Upper lobe of right lung (tissue), 1 donor: ENCODE data around the gene MICU2. TPM values are rescaled to one million over a fixed set of nuclear protein-coding genes. Genes with fewer than 3 reads are reported as not detected.
A peak's percentile ranks its signal among the peaks of the same experiment; 100 is the strongest.

Source experiments
- ATAC-seq: fragments of 200-7000 bp; cut with Tn5 transposase; one replicate; pipeline ENCODE4 v1.9.1; 2020; ENCODE audit warnings: mild to moderate bottlenecking, moderate library complexity
- DNase-seq: peaks from one replicate; pipeline ENCODE4 v3.0.0-alpha.2; 2020
- H3K27ac ChIP-seq: fragments of 200-600 bp; one replicate; pipeline ENCODE4 v1.8.0; 2022
- H3K27me3 ChIP-seq: fragments of 200-600 bp; one replicate; pipeline ENCODE4 v1.8.0; 2022; ENCODE audit warnings: mild to moderate bottlenecking
- H3K36me3 ChIP-seq: fragments of 200-600 bp; one replicate; pipeline ENCODE4 v1.8.0; 2022
- H3K4me1 ChIP-seq: fragments of 200-600 bp; one replicate; pipeline ENCODE4 v1.8.0; 2022
- H3K4me3 ChIP-seq: fragments of 200-600 bp; one replicate; pipeline ENCODE4 v1.8.0; 2022; ENCODE audit warnings: mild to moderate bottlenecking
- H3K9me3 ChIP-seq: fragments of 200-600 bp; one replicate; pipeline ENCODE4 v1.8.0; 2022
- intact Hi-C: fragments of 100-400 bp; cut with DNase I; formaldehyde crosslinking; loops from one replicate; pipeline ENCODE4 v1.11.0; 2022
- total RNA-seq: library from RNA; stranded (reverse); fragmentation: NEBNext Ultra II Directional; extraction: Animal tissue kit (Norgen Biotek cat#: 25700); gene quantifications from one replicate; pipeline ENCODE4 v1.2.1, GENCODE V29; 2021
- TF ChIP-seq, protein P1 (sequence below): fragments of 200-600 bp; IDR thresholded peaks from one replicate; pipeline ENCODE4 v1.8.0; 2022; ENCODE audit warnings: antibody characterized with exemption
- donor health status: DM: no; HTN: yes; CAD: no; lungs with severe emphysema.

Gene MICU2
- total RNA-seq, 1 donor from 2014 or later: 30.7 TPM

DNA sequence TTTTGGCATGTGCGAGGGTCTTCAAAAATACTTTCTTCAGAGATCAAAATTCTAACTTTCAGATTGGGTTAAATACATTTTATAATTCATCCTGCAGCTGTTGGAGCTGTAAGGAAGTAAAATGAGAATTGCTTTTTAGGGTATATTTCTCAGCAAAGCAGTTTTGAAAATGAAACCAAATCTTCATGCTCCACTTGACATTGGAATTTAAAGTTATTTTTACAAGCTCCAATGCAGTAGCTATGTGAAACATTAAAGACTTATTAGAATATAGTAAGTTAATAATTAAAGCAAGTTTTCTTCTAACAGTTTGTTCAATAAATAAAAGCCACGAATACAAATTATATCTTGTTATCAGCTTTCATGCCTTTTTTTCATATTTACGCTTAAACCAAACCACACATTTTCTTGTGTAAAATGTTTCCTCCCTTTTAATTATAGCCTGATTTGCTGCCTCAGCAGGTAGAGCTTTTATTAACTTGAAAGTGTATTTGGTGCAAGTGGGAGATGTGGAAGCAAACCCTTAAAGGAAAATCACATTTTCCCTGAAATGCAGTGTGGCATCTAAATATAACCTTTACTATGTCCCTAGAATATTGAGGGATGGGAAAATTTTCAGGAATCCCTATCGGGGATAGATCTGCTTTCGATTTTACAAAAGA lies 12.4 kb upstream of the MICU2 start:
- Histone ChIP-seq H3K4me1 (peaks cover 6% of the 10 kb centered on the region), H3K9me3 (no peaks in the 10 kb centered on the region), H3K27me3 (no peaks in the 10 kb centered on the region), H3K36me3 (no peaks in the 10 kb centered on the region), H3K27ac (no peak overlapping the region), H3K4me3 (no peak overlapping the region)
- DNase-seq (no peak), ATAC-seq (no peak)
- intact Hi-C loops: no loop called here
- TF ChIP-seq, protein P1, sequence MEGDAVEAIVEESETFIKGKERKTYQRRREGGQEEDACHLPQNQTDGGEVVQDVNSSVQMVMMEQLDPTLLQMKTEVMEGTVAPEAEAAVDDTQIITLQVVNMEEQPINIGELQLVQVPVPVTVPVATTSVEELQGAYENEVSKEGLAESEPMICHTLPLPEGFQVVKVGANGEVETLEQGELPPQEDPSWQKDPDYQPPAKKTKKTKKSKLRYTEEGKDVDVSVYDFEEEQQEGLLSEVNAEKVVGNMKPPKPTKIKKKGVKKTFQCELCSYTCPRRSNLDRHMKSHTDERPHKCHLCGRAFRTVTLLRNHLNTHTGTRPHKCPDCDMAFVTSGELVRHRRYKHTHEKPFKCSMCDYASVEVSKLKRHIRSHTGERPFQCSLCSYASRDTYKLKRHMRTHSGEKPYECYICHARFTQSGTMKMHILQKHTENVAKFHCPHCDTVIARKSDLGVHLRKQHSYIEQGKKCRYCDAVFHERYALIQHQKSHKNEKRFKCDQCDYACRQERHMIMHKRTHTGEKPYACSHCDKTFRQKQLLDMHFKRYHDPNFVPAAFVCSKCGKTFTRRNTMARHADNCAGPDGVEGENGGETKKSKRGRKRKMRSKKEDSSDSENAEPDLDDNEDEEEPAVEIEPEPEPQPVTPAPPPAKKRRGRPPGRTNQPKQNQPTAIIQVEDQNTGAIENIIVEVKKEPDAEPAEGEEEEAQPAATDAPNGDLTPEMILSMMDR: no peak

DNA sequence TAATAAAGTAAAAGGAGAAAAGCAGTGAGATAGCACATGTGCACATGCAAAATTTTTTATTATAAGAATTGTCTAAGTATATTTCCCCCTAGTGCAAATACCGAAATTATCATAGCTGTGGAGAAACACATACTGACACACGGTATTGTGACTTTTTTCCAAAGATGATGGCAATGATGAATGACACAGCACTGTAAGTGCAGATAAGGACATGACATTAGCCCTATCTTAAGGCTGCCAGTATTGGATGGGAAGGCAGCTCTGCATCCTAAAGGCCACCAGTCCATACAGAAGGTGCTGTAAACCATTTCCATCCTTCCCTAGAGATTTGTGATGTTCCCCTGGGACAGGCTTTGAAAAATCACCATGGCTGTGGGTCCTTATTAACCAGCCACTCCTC lies 11.5 kb upstream of the MICU2 start:
- Histone ChIP-seq H3K27me3 (no peaks in the 10 kb centered on the region), H3K9me3 (no peaks in the 10 kb centered on the region), H3K36me3 (no peaks in the 10 kb centered on the region), H3K4me3 (no peak overlapping the region), H3K27ac (no peak overlapping the region), H3K4me1 (peaks cover 6% of the 10 kb centered on the region)
- intact Hi-C loops: no loop called here
- DNase-seq (no peak), ATAC-seq (no peak)
- TF ChIP-seq, protein P1: no peak

DNA sequence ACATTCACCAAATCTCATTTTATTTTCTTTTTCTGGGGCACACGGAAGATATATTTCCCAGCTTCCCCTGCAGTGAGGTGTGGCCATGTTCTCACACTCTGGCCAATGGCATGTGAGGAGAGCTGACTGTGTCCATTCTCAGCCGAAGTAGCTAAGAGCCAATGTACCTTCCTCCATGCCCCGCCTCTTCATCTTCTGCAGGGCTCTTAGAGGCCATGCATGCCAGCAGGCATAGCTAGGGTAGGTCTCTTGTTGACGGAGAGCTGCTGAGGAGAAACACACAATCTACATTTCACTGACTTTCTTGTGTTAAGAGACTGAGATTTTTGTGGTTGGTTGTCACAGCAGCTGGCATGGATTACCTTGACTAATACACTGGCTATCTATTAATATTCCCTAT lies 9.8 kb upstream of the MICU2 start:
- ATAC-seq (peak; percentile 57), DNase-seq (no peak)
- Histone ChIP-seq H3K4me3 (no peak overlapping the region), H3K9me3 (no peaks in the 10 kb centered on the region), H3K27me3 (peaks cover 8% of the 10 kb centered on the region), H3K27ac (no peak overlapping the region), H3K4me1 (peaks cover 6% of the 10 kb centered on the region), H3K36me3 (no peaks in the 10 kb centered on the region)
- intact Hi-C loops: no loop called here
- TF ChIP-seq, protein P1: no peak

DNA sequence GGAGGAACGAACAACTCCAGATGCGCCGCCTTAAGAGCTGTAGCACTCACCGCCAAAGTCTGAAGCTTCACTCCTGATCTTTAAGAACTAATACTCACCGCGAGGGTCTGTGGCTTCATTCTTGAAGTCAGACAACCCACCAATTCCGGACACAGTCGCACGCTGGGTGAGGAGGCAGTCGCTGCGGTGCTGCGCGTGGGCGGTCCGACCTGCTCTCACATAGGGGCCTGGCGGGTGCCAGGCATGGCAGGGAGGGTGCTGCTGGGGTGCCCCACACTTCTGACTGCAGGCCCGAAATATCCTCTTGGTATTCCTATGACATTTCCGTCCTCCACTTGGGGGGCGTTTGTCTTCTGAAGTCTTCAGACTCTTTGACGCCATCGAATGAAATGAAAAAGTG lies 7.4 kb upstream of the MICU2 start:
- no peak overlapping the region for H3K4me3 ChIP-seq
- no peaks in the 10 kb centered on the region for H3K4me1 ChIP-seq
- H3K27ac ChIP-seq: no peak overlapping the region
- intact Hi-C loops: no loop called here
- peaks cover 10% of the 10 kb centered on the region for H3K27me3 ChIP-seq
- DNase-seq (no peak), ATAC-seq (peak; percentile 36)
- no peaks in the 10 kb centered on the region for H3K36me3 ChIP-seq
- TF ChIP-seq, protein P1: no peak
- no peaks in the 10 kb centered on the region for H3K9me3 ChIP-seq

DNA sequence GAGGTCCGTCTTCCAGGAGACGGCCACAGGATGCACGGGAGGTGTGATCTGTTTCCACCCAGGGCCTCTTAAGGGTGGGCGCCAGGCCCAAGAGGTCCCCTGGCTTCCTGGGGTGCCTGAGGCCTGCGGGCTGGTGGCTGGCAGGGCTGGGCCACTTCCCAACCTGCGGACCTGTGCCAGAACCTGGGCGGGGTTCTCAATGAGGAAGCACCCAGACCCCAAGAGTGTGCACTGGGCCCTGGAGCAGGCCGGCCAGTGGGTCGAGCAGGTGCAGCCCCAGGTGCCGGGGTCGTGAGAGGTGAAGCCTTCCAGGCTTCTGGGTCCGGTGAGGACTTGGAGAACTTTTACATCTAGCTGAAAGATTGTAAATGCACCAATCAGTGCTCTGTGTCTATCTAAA lies 6.7 kb upstream of the MICU2 start:
- ATAC-seq: peak; percentile 30

More for the DNA sequence above, 6.7 kb upstream of the MICU2 start:
- Histone ChIP-seq H3K36me3 (no peaks in the 10 kb centered on the region), H3K27me3 (peaks cover 10% of the 10 kb centered on the region), H3K4me3 (no peak overlapping the region), H3K4me1 (no peaks in the 10 kb centered on the region), H3K27ac (no peak overlapping the region), H3K9me3 (no peaks in the 10 kb centered on the region)
- TF ChIP-seq, protein P1: no peak
- intact Hi-C loops: no loop called here
- DNase-seq: no peak
